Testis (tissue), 2 donors: ENCODE results near the gene PRKG1.

Experiments used
- POLR2A ChIP-seq: fragments of 450-650 bp; IDR thresholded peaks from one replicate; pipeline ENCODE4 v1.6.1; 2017; ENCODE audit warnings: antibody characterized with exemption, mild to moderate bottlenecking, moderate library complexity
- TF ChIP-seq, protein P1 (sequence below), 3 experiments: fragments of 450-650 bp in 2 of 3; fragments of 200-600 bp in 1 of 3; sonication (generic) in 1 of 3; IDR thresholded peaks; one replicate each; pipeline ENCODE4 v1.5.1; 2016 to 2019; ENCODE audit warnings: antibody characterized with exemption in 3 of 3, mild to moderate bottlenecking in 2 of 3, moderate library complexity in 1 of 3

DNA sequence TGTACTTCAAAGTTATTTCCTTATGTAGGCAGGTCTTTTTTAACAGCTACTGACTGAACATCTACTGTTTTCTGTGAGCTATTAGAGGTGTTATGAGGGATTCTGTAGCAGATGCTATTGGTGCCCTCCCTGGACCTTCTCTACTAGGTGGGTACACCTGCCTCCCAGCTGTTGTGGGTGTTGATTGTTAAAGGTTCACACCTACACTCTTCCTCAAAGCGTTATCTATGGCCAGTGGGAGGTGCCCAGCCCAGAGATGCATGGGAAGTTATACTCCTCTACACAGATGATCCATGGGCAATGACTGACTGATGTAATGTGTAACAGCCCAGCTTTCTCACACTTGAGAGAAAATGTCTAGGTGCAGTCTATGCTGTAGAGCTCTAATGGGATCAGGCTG, 127.7 kb downstream of the PRKG1 start:
- TF ChIP-seq, protein P1, sequence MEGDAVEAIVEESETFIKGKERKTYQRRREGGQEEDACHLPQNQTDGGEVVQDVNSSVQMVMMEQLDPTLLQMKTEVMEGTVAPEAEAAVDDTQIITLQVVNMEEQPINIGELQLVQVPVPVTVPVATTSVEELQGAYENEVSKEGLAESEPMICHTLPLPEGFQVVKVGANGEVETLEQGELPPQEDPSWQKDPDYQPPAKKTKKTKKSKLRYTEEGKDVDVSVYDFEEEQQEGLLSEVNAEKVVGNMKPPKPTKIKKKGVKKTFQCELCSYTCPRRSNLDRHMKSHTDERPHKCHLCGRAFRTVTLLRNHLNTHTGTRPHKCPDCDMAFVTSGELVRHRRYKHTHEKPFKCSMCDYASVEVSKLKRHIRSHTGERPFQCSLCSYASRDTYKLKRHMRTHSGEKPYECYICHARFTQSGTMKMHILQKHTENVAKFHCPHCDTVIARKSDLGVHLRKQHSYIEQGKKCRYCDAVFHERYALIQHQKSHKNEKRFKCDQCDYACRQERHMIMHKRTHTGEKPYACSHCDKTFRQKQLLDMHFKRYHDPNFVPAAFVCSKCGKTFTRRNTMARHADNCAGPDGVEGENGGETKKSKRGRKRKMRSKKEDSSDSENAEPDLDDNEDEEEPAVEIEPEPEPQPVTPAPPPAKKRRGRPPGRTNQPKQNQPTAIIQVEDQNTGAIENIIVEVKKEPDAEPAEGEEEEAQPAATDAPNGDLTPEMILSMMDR (IDR thresholded peaks at IDR 0.05) = no peak
- no peak for TF ChIP-seq POLR2A
